Activated CD4-positive, CD25-positive, alpha-beta regulatory T cell (primary cell): ENCODE measurements around the gene EMP3.
"Not testable (repeated sequence)": the region's sequence is repeated elsewhere in the genome, so short reads cannot be mapped to it uniquely, and the experiment has no call there.

Experiments used
- DNase-seq, 4 experiments: peaks; one replicate each; lab custom pipeline; 2025; lab: John Stamatoyannopoulos, UW

Gene EMP3

DNA sequence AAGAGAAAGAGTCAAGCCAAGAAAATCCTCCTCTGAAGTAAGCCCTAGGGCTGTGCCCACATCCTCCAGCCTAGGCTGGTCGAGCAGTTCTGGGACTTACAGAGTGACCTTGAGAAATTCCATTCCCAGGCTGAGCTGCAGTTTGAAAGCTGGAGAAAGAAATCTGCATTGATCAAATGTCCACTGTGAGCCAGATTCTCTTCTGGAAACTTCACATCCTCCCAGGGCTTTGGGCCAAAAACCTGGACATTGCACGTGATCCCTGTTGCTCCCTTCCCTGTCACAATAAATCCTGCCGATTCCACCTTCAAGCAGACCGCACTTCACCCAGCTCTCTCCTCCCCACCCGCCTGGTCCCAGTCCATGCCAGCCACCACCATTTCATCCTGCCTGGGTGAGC is 22.7 kb downstream of the EMP3 start:
- no peak for DNase-seq

DNA sequence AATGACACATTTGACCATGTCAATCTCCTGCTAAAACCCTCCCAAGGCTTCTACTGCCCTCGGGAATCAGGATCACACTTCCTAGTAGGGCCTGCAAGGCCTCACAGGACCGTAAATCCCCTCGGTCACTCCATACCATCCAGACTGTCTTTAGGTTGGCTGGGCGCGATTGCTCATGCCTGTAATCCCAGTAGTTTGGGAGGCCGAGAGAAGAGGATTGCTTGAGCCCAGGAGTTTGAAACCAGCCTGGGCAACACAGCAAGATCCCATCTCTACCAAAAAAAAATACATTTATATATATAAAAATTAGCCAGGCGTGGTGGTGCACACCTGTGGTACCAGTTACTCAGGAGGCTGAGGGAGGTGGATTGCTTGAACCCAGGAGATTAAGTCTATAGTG is 23.4 kb downstream of the EMP3 start:
- DNase-seq: no peak

DNA sequence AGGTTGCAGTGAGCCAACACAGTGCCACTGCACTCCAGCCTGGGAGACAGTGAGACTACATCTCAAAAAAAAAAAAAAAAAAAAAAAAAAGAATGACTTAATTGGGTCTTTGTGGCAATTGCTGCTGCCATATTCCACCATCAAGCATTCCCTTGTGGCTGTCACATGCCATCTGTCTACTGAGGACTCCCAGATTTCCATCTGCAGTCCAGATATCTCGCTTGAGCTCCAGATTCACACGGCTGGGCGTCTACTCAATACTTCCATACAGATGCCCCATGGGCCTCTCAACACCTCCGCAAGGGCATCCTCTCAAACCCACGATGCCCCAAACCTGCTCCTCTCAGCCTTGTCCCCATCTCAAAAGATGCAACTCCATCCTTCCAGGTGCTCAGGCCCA is 25.5 kb downstream of the EMP3 start:
- no peak for DNase-seq

DNA sequence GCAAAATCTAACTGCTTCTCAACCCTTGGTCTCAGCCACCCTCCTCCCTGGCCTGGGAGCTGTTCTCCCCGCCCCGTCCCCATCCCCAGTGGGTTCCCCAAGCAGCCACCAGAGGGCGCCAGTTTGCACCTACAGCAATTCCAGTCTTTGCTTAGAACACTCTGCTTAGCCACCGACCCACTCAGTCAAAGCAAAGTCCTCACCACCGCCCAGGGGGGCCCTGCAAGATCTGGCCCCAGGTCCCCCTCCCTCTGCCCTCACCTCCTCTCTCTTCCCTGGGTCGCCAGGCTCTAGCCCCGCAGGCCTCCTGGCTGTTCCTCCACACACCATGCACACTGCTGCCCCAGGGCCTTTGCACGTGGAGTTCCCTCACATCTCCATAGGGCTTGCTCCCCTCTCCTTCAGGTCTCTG is 26.0 kb downstream of the EMP3 start:
- DNase-seq: peak; percentile 62 to 77 (median 66)

DNA sequence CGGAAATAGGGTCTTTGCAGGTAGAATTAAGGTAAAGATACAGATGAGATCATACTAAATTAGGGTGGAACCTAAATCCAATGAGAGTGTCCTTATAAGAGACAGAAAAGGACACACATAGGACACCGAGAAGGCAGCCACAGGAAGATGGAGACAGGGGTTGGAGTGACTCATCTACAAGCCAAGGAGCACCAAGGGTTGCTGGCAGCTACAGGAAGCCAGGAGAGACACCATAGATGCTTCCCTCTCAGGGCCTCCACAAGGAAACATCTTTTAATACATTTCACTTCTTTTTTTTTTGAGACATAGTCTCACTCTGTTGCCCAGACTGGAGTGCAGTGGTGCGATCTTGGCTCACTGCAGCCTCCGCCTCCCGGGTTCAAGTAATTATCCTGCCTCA is 28.3 kb downstream of the EMP3 start:
- DNase-seq: no peak

DNA sequence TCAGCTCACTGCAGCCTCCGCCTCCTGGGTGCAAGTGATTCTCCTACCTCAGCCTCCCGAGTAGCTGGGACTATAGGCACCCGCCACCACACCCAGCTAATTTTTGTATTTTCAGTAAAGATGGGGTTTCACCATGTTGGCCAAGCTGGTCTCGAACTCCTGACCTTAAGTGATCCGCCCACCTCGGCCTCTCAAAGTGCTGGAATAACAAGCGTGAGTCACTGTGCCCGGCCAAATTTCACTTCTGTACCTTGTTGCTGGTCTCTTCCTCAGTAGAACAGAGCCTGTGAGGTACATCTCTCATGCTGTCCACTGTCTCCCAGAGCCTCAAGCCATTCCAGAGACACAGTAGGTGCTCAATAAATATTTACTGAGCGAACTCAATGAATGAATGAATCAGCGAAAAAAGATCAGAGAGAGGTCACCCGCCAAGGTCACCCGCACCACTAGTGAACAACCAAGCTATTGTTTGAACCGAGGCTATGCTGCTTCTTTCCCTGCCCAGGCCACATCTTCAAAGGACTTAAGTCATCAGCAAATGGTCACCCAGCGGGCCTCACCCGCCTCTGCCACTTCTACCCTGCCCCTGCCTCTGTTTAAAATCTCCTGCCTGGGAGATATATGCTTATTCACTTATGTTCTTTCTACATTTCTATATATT is 29.1 kb downstream of the EMP3 start:
- DNase-seq: no peak

DNA sequence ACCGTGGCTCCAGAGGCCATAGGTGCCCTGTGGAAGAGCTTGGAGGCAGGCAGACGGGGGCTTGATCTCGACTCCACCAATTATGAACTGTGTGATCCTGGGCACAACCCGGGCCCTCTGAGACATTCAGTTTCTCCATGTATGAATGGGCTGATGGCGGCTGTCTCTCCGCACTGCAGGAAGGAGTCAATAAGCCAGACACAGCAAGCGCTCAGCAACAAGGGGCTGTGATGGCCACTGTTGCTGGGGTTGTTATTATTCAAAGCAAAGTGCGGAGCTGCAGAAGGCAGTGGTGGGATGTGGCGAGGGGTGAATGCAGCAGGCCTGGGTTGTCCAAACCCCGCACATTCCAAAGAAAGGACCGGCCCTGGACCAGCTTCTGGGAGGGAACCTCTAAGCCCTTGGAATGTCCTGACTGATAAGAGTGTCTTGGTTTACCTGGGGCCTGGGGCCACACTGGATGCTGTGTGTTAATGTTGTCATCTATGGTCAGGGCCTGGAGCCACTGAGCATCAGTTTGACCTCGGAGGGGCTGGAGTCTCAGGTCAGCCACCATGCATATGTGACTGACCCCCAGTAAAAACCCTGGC is 30.1 kb downstream of the EMP3 start:
- no peak for DNase-seq

DNA sequence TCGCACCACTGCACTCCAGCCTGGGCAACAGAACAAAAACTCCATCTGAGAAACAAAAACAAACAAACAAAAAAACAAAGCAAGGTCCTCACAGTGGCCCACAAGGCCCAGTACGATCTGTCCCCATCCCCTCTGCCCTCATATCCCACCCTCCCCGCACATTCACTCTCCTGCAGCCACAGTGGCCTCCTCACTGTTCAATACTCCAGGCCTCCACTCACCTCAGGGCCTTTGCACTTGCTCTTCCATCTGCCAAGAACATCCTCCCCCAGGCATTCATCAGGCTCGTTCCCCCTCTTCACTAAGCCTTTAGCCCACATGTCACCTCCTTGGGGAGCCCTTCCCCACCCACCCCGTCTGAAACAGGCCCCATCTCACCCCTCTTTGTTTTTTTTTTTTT is 33.8 kb downstream of the EMP3 start:
- DNase-seq: no peak

DNA sequence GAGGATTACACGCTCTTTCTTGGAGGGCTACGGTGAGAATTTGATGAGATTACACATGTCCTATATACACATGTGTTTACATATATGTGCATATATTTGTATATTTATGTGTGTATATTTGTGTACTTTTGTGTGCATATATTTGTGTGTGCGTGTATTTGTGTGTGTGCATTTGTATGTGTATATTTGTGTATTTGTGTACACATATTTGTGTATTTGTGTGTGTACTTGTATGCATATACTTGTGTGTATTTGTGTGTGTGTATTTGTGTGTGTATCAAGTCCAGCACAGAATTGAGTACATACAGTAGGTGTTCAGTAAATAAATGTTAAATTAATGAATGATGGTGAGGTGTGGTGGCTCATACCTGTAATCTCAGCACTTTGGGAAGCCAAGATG is 36.6 kb downstream of the EMP3 start:
- no peak for DNase-seq

DNA sequence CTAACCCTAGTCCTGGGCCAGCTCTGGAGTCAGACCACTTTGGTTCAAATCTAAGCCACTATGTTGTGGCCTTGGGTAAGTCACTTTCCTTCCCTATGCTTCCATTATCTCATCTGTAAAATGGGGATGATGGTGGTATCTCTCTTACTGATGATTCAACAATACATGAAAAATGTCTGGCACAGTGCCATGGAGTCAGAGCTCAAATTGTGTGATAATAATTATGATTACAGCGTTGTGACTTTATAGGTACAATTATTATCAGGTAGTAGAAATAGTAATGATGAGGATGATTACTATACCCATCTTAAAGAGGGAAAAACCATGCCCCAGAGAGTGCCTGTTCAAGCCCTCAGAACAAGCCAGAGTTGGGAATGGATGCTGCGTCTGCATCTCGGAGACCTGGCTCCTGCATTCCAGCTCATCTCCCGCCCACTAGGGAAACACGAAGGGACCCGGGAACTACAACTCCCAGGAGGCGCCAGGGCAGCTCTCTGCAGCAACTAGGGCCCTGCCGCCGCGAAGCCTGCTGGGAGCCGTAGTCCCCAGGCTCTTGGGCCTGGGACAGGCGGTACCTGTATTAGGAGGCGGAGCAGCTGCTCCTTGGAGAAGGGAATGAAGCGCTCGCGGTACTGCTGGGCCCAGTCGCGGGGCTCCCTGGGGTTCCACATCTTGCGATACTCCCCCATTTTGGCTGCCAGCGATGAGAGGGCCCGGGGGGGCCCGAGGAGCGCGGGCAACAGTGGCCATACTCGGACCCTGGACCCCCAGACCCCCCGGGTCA is 37.6 kb downstream of the EMP3 start:
- peak; percentile 70 to 76 (median 74) for DNase-seq

DNA sequence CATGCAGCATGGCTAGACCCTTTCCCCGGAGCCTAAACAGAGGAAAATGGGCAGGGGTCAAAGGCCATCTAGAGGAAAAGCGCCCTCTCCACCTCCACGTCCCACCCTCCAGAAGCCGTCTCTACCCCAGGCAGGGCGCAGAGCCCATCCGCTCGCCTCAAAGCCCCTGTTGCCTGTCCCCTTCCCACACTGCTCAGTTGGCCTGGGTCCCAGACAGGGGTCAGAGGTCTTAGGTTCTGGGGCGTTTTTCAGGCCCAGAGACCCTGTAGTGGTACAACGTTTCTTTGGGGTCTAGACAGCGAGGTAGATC is 38.1 kb downstream of the EMP3 start:
- DNase-seq: peak in 1 of 4 experiments; percentile 48

DNA sequence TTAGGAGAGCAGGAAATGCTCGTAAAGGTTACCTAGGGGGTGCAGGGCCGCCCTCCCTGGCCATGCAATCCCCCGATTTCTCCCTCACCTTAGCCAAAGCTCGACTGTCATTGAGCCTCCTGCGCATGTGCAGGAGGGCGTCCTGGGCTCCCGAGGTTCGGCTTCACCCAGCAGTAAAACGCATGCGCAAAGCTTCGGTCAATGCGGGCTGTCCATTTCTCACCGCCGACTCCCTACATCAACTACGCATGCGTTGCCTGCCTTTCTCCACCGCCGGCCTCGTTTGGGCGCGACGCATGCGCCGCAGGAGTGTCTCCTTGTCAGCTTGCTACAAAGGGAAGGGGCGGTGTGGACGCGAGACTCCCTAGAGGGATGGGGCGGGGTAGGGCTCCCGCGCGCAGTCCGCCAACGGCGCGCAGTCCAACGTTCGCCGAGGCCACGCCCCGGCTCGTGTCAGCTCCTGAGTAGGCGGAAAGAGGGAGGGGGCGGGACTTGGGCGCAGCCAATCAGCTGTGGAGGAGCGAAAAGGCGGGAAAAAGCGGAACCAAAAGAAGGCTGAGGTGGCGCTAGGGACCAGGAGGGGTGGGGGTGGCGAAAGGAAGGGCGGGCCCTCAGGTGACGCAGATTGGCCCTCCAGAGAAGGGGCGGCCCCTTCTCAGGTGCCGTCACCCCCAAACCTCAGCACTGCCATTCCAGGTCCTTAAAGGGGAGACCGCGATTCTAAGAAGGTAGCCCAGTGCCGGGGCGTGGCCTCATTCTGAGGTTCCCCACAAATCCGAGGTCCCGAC is 38.7 kb downstream of the EMP3 start, which contains the start of the genes SYNGR4 and TMEM143:
TSS of gene SYNGR4 (plus strand) at position 558 of the 788 bp plus-strand sequence. CDS start 1,476 bp downstream, outside the sequence.
TSS of gene TMEM143 (minus strand) at position 131 of the 788 bp plus-strand sequence. CDS start at position 111, 20 bp downstream.
- peak; percentile 89 to 97 (median 95) for DNase-seq

DNA sequence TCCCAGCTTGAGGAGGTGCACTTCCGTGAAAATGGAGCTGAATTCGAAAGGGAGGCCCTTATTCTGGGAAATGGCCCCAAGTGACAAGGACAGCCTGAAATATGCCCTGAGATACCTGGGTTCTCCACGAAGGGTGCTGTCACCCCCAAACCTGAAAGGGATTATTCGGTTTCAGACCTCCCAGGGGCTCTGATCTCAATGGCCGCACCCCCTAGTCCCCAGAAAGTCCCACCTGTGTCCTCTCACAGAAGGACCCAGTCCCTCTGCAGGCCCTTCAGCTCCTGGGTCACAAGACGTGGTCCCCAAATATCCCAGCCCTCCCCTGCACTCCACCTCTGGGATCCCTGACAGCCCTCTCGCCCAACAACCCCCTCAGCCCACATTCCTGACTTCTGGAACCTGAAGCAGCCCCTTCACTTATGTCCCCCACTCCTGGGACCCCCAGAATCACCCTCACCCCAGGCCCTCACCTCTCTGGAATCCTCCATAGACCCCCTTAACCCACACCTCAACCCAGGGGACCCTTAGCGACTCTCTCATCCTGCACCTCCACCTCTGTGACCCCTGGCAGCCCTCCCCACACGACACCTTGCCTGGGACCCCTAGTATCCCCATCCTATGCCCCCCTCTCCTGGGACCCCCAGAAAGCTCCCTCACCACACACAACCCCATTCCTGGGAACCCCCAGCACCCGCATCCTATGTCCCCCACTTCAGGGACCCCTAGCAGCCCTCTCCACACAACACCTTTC is 39.4 kb downstream of the EMP3 start:
- DNase-seq: no peak

DNA sequence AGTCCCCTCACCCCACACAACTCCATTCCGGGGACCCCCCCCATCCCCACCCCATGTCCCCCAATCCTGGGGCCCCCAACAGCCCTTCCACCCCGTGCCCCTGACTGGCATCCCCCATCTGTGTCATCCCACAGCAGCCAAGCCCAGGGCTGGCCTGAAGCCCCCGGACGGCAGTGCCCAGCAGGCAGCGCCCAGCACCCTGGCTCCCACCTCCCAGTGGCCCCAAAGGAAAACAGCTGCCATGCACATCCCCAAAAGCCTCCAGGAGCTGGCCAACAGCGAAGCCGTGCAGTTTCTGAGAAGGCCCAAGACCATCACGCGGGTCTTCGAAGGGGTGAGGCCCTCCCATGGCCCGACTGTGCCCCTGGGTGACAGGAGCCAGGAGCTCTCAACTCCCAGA is 40.2 kb downstream of the EMP3 start:
- no peak for DNase-seq

DNA sequence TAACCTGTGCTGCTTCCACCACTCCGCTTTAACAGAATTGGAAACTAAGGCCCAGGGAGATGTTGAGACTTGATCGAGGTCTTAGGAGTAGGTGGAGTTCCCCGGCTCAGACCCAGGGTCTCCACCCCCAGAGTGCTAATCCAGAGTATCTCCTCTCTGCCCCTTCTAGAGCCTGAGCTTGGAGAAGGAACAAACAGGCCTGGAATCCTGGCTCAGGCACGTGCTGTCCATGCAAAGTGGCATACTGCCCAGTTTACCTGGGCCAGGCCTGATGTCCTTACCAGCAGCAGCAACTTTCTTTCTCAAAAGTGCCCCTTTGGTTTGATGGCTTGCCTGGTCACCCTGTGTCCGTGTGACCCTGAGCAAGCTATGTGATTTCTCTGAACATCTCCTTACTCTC is 42.5 kb downstream of the EMP3 start:
- no peak for DNase-seq

DNA sequence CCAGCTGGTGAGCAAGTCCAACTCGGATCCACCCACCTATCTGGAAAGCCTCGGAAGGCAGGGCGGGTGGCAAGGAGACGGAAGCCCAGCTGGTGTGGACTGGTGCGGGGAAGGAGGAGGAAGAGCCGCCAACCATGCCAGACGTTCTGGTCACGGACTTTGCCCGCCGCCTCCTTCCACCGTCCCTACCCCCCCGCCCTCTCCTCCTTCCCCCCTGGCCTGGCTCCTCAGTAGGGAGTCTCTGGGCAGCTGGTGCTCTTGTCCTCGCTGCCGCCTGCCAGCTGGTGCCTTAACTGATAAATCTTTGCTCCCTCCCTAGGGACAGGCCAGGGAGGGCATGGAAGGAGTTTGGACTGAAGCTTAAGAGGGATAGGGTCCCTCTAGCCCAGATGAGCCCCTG is 43.6 kb downstream of the EMP3 start:
- no peak for DNase-seq

DNA sequence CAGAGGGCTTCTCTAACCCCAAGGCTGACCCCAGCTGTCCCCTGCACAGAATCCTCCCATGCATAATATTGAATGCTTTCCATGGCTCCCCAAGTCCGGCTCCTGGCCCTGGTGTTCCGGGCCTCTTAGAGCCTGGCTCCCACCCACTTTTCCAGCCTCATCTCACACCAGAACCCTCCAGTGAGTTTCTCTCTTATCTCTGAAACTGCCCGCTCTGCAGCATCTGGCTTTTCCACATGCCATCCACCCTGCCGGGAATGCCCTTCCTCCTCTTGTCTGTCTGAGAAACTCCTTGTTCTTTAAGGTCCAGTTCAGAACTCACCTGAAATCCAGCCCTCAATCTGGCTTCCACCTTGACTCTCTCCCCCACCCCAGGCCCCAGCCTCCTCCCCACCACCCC is 45.6 kb downstream of the EMP3 start:
- DNase-seq: no peak

DNA sequence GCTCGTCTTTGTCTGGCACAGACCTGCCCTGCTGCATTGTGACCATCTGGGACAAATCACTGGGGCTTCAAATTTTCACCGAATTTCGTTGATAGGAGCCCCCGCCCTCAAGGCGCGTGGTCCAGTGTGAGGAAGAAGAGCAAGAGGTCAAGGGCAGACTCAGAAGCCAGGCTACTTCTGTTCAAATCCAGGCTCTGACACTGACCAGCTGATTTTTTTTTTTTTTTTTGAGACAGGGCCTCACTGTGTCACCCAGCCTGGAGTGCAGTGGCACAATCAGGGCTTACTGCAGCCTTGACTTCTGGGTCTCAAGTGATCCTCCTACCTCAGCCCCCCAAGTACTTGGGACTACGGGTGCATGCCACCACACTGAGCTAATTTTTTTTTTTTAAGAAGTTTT is 46.0 kb downstream of the EMP3 start:
- DNase-seq: no peak

DNA sequence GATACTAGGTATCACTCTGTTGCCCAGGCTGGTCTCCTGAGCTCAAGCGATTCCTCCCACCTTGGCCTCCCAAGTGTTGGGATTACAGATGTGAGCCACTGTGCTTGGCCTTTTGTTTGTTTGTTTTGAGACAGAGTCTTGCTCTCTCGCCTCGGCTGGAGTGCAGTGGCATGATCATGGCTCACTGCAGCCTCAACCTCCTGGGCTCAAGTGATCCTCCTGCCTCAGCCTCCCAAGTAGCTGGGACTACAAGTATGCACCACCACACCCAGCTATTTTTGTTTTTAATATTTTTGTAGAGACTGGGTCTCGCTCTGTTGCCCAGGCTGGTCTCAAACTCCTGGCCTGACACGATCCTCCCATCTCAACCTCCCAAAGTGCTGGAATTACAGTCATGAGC is 46.4 kb downstream of the EMP3 start:
- not testable (repeated sequence) for DNase-seq

DNA sequence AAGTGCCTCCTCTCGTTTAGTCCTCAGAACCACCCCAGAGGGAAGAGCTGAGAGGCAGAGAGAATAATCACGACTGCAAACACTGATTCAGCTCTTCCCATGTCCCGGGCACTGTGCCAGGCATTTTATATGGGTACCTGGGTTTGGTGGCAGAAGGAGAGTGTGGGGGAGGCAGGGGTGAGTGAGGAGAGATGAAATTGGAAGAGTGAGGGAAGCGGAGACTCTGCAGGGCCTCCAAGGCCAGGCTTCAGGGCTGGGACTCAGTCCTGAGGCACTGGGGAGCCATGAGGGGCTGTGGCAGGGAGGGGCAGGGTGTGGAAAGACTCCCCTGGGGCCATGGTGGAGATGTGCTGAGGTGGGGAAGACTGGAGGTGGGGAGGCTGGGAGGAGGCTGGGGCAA is 47.6 kb downstream of the EMP3 start:
- no peak for DNase-seq

DNA sequence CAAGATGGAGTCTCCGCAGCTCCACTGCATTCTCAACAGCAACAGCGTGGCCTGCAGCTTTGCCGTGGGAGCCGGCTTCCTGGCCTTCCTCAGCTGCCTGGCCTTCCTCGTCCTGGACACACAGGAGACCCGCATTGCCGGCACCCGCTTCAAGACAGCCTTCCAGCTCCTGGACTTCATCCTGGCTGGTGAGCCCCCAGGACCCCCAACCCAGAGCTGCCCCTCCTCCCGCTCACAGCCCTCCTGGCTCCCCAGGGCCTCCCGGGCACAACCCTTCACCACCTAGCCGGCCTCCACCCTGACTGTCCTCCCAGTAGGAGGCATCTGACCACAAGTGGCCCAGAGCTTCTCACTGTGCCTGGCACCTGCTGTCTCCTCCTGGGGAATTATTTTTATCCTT is 48.2 kb downstream of the EMP3 start:
- DNase-seq: no peak

DNA sequence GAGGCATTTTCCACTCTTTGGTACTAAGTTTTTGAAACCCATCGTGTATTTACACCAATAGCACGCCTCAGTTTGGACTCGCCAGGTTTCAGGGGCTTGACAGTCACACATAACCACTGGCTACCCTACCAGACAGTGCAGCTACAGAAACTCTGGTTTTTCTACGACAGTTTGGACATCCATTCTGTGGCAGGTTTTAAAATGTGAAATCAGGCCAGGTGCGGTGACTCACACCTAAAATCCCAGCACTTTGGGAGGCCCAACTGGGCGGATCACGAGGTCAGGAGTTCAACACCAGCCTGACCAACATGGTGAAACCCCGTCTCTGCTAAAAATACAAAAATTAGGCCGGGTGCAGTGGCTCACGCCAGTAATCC is 52.8 kb downstream of the EMP3 start:
- no peak for DNase-seq
